HG03571 (cell line): ENCODE results near the gene GABRB3.

Experiments
- ATAC-seq: cut with Tn5 transposase; IDR thresholded peaks from one replicate; pipeline ENCODE4 v1.9.1; 2021; ENCODE audit not compliant: unreplicated experiment

Gene GABRB3

DNA sequence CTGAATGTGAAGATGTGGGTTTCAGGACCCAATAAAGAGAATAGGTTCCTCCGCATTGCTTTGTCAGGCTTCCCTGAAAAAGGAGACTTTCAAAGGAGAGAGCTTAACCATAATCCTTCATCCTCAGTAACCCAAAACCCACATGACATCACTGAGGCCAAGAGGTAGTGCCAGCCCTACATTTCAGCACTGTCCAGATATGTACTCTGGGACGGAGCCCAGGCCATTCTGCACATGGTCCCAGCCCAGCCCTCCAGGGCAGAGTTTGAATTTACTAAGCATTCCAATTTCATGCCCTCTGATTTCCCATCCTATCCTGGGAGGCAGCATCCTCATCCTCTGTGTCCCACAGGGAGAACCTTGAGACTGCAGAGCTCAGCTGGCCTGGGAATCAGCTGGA, 210.5 kb downstream of the GABRB3 start:
- no peak for ATAC-seq

DNA sequence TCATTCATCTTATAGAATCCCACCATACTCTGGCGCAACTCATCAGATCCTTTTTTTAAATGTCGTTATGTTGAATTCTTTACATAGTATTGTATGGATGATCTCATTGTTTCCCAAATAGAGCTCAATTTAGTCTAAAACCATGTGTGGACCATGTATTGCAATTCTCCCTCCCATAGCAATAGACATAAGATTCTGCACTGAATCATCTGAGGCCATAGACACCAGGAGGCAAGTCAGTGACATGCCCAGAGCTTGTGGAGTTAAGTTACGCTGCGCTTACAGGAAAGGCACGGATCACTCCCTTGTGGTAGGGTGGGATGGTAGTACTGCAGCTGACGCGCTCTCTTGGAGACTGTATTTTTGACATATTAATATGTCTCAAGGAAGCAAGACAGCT, 211.0 kb downstream of the GABRB3 start:
- ATAC-seq: no peak

DNA sequence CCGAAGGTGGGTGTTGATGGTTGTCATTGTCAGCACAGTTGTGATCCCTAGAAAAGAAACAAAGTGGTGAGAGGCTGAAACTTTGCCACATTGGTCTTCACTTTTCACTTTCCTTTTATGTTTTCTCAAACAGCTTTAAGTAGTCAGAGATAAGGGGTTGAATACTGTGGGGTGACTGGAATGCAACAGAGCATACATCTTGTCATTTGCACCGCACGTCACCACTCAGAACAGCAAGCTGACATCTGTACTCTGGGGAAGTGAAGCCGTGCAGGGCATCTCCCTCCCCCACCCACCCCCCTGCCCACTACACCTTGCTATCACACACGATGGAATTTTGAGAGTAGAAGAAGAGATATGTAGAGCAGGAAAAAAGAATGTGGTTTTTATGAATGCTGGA, 211.7 kb downstream of the GABRB3 start:
- ATAC-seq: no peak

DNA sequence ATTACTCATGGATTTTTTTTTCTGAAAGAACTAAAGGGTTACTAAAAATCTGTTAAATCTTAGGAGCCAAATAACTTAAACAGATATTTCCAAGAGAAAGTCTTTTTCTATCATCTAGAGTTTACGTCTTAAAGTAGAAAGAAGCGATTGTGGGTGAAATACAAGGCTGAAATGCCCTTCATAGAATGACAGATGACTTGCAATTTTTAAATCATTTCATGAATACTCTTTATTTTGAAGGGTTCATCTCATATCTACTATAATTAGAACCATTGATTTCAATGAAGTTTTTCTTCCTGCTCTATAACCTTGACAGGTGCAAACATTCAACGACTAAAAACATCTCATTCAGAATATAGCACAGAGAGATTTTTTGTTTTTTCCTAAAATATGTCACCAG, 217.0 kb downstream of the GABRB3 start:
- ATAC-seq: no peak

DNA sequence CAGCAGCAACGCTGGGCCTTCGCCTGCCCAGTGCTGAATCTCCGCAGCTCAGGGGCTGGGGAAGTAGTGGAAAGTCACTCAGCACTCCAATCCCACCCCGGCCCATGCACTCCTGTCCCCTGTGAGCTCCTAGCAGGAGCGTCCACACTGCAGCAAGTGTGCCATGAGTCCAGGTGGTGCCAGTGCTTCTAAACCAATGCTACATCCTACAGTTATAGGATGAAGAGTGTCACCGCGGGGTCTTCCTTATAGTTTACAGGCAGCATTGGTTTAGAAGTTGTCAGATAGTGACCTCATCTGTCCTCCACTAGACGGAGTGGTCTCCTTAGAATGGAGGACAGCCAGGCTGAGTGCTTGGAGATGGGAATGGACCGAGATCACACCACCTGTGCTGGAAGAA, 221.4 kb downstream of the GABRB3 start:
- ATAC-seq: no peak

DNA sequence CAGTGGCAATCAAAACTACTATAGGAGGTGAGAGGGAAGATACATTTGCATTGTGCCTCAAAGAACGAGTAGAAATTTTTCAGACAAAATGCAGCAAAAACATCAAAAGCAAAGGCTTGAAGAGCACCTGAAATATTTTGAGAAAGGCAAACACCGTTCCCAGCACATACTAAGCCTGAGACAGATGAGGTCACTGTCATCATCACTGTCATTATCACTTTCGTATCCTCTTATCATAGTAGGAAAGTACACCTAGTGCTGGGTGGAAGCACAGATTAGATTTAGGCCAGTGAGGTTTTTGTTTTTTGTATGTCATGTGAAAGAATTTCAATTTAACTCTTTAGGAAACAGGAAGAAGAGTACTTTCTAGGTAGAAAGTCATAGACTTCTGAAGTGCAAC, 222.0 kb downstream of the GABRB3 start:
- ATAC-seq: no peak

- ATAC-seq: no peak
These were observed 235.2 kb downstream of the GABRB3 start for GRCh38 chr15:26537663-26538062.

- no peak for ATAC-seq
These were observed 241.4 kb downstream of the GABRB3 start for GRCh38 chr15:26531489-26531888.

DNA sequence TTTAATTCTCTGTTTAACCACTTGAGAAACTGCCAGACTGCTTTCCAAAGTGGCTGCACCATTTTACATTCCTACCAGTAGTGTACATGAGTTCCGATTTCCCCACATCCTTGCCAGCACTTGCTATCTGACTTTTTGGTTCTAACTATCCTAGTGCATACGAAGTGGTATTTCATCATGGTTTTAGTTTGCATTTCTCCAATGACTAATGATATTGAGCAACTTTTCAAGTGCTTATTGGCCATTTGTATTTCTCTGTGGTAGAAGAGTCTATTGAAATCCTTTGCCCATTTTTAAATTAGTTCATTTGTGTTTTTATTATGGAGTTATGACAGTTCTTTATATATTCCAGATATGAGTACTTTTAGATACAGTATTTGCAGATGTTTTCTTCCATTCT, 247.8 kb downstream of the GABRB3 start:
- ATAC-seq: no peak

DNA sequence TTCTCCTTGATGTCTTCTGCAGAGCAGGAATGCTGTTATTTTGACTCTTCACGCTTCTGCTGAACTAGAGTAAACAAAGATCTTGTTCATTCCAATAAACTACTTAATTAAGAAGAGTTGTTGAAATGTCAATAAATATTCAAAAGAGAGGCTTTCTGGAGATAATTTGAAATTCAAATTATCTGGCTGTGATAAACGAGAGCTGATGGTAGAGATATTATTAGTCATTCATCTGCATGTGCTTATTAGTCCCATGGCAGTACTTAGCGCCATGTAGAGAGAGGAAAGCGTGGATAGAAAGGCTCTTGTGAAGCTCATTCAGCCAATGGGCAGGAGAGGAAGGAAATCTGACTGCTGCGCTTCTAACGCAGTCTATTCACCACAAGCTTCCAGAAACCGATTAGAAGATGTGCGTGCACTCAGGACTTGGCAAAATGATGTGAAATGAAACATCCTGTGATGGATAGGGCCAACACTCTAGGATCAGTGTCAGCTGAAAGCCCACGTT, 251.1 kb downstream of the GABRB3 start:
- ATAC-seq: no peak

- no peak for ATAC-seq
These were observed 251.7 kb downstream of the GABRB3 start for GRCh38 chr15:26521130-26521529.

GRCh38 chr15:26518885-26519284, 254.0 kb downstream of the GABRB3 start:
- no peak for ATAC-seq

DNA sequence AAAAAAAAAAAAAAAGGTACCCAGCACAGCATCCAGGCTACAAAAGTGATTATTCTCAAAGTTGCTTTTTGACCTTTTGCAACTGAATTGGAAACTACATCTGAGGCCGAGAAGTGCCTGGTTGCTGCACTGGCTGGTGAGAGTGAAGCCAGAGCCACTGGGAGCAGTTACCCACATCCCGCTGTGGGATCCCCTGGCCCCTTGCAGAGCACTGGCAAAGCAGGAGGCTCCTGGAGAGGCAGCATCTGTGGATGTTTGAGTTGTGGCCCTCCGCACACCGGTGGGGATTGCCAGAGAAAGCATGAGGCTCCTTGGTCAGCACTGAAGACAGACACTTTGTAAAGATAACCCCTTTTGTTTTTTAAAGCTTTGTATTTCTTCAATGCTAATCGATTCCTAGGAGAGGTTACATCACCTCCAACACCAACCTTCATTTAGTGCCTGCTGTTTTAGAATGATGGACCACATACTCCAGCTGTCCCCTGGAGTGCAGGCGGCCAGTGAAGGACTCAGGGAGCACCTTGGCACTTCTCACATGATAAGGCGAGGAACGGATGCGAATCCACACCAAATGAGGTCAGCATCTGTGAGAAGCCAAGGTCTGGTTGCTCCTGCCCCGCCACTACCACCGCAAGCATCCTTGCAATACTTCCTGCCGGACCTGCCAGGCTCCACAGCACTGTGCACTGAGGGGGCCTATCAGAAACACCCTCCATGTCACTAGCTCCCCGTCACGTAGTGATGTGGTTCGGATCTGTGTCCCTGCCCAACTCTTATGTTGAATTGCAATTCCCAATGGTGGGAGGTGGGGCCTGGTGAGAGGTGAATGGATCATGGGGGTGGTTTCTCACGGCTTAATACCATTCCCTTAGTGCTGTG, 256.5 kb downstream of the GABRB3 start:
- ATAC-seq: no peak

GRCh38 chr15:26504009-26504408, 268.9 kb downstream of the GABRB3 start:
- ATAC-seq: no peak
